Measurements from ENCODE around the gene SPATA2. TPM values are rescaled to one million over a fixed set of nuclear protein-coding genes. Genes with fewer than 3 reads are reported as not detected.

Gene SPATA2
- total RNA-seq, 1 donor from 2014 or later, result 0.79 TPM

DNA sequence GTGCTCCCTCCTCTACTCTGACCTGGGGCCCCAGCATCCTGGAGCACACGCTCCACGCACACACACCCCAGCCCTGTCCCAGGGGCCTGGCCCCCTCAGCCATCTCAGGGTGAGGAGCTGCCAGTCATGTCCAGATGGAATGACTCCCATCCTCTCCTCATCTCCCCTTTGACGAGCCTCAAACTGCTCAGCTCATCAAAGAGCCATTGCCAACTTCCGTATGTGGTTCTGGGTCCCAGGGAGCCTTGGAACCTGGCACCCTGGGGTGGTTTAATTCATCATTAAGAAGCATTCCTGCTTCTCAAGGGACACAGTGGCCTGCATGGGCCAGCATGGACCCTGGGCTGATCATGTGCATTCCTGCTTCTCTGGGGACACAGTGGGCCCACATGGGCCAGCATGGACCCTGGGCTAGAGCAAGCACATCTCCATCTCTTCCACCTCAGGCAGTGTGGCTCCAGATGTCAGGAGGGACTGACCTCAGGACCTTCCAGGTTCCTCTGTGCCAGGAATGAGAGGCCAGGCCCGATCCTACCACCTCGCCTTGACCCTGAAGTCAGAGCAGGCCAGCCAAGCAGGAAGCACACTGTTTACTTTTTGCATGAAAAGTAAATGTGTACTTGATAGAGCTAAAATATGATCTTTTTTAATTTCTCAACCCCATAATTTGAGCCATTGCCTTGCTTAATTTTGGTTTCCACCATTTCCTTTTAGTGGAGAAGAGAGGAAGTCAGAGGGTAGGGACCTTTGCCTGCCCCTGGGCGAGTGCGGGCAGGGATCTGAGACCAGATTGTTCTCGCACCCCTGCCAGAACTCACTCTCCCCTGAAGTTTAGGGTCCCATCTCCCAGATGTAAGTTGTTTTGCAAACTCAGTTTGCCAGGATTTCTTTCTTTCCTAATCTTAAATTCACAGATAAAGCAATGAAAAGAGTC, 26.1 kb downstream of the SPATA2 start:
- Histone ChIP-seq H3K27me3 (ENCODE audit: control insufficient read depth, insufficient read depth, low read length) (no peaks in the 10 kb centered on the region), H3K4me3 (ENCODE audit: low read depth, low read length) (no peak overlapping the region), H3K36me3 (ENCODE audit: control insufficient read depth, insufficient read depth, low read length) (peaks cover 2% of the 10 kb centered on the region)
- DNase-seq (ENCODE audit: low read depth), result no peak
- FAIRE-seq, result peak; percentile 60
- TF ChIP-seq, protein P1, sequence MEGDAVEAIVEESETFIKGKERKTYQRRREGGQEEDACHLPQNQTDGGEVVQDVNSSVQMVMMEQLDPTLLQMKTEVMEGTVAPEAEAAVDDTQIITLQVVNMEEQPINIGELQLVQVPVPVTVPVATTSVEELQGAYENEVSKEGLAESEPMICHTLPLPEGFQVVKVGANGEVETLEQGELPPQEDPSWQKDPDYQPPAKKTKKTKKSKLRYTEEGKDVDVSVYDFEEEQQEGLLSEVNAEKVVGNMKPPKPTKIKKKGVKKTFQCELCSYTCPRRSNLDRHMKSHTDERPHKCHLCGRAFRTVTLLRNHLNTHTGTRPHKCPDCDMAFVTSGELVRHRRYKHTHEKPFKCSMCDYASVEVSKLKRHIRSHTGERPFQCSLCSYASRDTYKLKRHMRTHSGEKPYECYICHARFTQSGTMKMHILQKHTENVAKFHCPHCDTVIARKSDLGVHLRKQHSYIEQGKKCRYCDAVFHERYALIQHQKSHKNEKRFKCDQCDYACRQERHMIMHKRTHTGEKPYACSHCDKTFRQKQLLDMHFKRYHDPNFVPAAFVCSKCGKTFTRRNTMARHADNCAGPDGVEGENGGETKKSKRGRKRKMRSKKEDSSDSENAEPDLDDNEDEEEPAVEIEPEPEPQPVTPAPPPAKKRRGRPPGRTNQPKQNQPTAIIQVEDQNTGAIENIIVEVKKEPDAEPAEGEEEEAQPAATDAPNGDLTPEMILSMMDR (IDR thresholded peaks at IDR 0.05; ENCODE audit: insufficient read depth, low read length, severe bottlenecking), result no peak

- no peaks in the 10 kb centered on the region for H3K27me3 ChIP-seq (ENCODE audit: control insufficient read depth, insufficient read depth, low read length)
- peak; percentile 34 for DNase-seq (ENCODE audit: low read depth)
- peak; percentile 79 for FAIRE-seq
- TF ChIP-seq, protein P1 (IDR thresholded peaks at IDR 0.05; ENCODE audit: insufficient read depth, low read length, severe bottlenecking), result peak; percentile 88
- H3K4me3 ChIP-seq (ENCODE audit: low read depth, low read length), result no peak overlapping the region
- peaks cover 3% of the 10 kb centered on the region for H3K36me3 ChIP-seq (ENCODE audit: control insufficient read depth, insufficient read depth, low read length)
Observed at GRCh38 chr20:49888212-49889000, 26.9 kb downstream of the SPATA2 start.

DNA sequence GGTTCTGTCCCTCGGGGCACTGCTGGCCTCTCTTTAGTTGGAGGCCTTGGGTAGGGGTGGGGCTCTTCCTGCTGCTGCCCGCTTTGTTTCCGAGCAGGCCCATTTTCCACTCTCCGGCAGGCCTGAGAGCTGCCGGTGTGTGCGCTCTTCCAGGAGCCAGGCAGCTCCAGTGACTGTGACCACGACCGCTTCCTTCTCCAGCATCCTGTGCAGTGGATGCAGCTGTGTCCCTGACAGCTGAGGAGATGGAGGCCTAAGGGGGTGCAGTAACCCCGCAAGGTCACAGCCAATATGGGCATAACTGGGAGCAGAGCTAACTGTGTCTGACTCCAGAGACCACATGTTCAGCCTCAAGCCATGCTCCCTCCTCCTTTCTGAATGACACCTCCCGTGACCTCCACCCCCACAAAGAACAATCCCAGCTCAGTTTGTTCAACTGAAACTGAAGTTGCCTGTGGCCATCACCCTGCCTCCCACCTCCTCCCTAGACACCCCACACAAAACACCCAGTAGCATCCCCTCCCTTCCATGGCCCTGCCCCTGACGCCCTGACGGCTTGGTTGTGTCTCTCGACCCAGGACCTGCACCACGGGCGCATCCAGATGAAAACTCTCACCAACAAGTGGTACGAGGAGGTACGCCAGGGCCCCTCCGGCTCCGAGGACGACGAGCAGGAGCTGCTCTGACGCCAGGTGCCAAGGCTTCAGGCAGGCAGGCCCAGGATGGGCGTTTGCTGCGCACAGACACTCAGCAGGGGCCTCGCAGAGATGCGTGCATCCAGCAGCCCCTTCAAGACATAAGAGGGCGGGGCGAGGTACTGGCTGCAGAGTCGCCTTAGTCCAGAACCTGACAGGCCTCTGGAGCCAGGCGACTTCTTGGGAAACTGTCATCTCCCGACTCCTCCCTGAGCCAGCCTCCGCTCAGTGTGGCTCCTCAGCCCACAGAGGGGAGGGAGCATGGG, 27.8 kb downstream of the SPATA2 start:
- FAIRE-seq, result peak; percentile 52

DNA sequence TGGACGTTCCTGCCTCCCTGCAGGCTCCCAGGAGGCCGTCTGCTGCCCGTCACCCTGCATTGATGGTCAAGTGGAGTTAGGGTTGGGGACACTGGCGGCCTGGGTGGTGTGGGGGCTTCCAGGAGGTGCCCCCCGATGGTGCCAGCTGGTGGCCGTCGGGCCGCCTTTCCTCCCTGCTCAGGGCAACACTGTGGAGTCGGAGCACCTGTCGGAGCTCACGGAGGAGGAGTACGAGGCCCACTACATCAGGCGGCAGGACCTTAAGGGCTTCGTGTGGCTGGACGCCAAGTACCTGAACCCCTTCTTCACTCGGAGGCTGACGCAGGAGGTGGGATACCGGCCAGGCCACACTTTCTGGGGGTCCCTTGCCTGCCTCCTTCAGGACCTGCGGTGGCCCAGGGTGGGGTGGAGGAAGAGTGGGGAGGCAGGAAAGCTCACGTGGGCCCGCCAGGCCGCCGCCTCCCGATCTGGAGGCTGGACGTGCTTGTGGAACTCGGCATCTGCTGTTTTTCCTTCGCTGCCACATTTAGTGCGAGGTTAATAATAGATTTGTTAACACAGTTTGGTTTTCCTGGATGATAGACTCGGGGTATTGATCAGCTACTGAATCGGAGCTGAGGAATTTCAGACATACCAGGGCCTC, 28.6 kb downstream of the SPATA2 start:
- no peaks in the 10 kb centered on the region for H3K27me3 ChIP-seq (ENCODE audit: control insufficient read depth, insufficient read depth, low read length)
- DNase-seq (ENCODE audit: low read depth) (no peak), FAIRE-seq (no peak)
- no peak overlapping the region for H3K4me3 ChIP-seq (ENCODE audit: low read depth, low read length)
- TF ChIP-seq, protein P1 (IDR thresholded peaks at IDR 0.05; ENCODE audit: insufficient read depth, low read length, severe bottlenecking), result no peak
- H3K36me3 ChIP-seq (ENCODE audit: control insufficient read depth, insufficient read depth, low read length), result peaks cover 4% of the 10 kb centered on the region

More for the DNA sequence above, 27.8 kb downstream of the SPATA2 start:
- DNase-seq (ENCODE audit: low read depth), result no peak
- TF ChIP-seq, protein P1 (IDR thresholded peaks at IDR 0.05; ENCODE audit: insufficient read depth, low read length, severe bottlenecking), result no peak
- H3K27me3 ChIP-seq (ENCODE audit: control insufficient read depth, insufficient read depth, low read length), result no peaks in the 10 kb centered on the region
- H3K4me3 ChIP-seq (ENCODE audit: low read depth, low read length), result no peak overlapping the region
- peaks cover 4% of the 10 kb centered on the region for H3K36me3 ChIP-seq (ENCODE audit: control insufficient read depth, insufficient read depth, low read length)

All from bronchial epithelial cell (primary cell).